ENCODE measurements around the gene SLIT3. TPM values are rescaled to one million over a fixed set of nuclear protein-coding genes. Genes with fewer than 3 reads are reported as not detected.

SLIT3 gene
- total and polyA plus RNA-seq, 2 donors (not counting 3 experiments of a cell fraction or from before 2014, with no cell fraction given) = 0.90 to 1.0 TPM

GRCh38 chr5:169185626-169186025 is 115.3 kb downstream of the SLIT3 start:
- intact Hi-C loops (cut with micrococcal nuclease) = no loop called here

More at GRCh38 chr5:169185626-169186025, 115.3 kb downstream of the SLIT3 start:
- H3K36me3 ChIP-seq (ENCODE audit: control insufficient read depth in 2 of 2, extremely low read depth in 1 of 2, insufficient read depth in 2 of 2, low read length in 2 of 2) = no peaks in the 10 kb centered on the region
- H3K9ac ChIP-seq (replicated peaks; ENCODE audit: extremely low read depth, insufficient read depth, low read length) = no peak overlapping the region
- BruUV-seq (replicated peaks) = no TSS peak
- no peak for DNase-seq (ENCODE audit: low read depth, low spot score)
- H3K4me2 ChIP-seq (ENCODE audit: insufficient read depth, low read length) = no peak overlapping the region
- no peak overlapping the region for H3K27ac ChIP-seq (ENCODE audit: insufficient read depth, low read depth, low read length)
- H3K9me3 ChIP-seq (replicated peaks; ENCODE audit: control insufficient read depth, insufficient read depth, low read length) = no peaks in the 10 kb centered on the region
- no peaks in the 10 kb centered on the region for H3K9me1 ChIP-seq (replicated peaks; ENCODE audit: control insufficient read depth, extremely low read depth, insufficient read depth, low read length)
- no peak overlapping the region for H2AFZ ChIP-seq (ENCODE audit: low read depth, low read length)
- H3K79me2 ChIP-seq (ENCODE audit: control insufficient read depth, insufficient read depth, low read length) = no peaks in the 10 kb centered on the region
- dilution Hi-C loops (cut with MboI; ENCODE audit: extremely low pct_ligation_motif_present, low sequenced_read_pairs) = no loop called here
- H3K27me3 ChIP-seq (ENCODE audit: control insufficient read depth in 2 of 2, insufficient read depth in 2 of 2, low read length in 2 of 2) = no peaks in the 10 kb centered on the region
- FAIRE-seq = no peak
- H3K4me1 ChIP-seq (ENCODE audit: control insufficient read depth, extremely low read depth, insufficient read depth, low read length) = no peaks in the 10 kb centered on the region
- CTCF ChIA-PET = no interaction called here
- TF ChIP-seq MYC (IDR thresholded peaks at IDR 0.05; ENCODE audit: low read depth, low read length) = no peak
- TF ChIP-seq MAX (IDR thresholded peaks at IDR 0.05; ENCODE audit: insufficient read depth, insufficient read length) = no peak
- TF ChIP-seq JUN (IDR thresholded peaks at IDR 0.05; ENCODE audit: borderline replicate concordance, insufficient read depth, insufficient read length, low read depth) = no peak
- no peak for TF ChIP-seq FOS (IDR thresholded peaks at IDR 0.05; ENCODE audit: borderline replicate concordance, insufficient read depth, low read length)
- TF ChIP-seq EZH2 (IDR thresholded peaks at IDR 0.05; ENCODE audit: borderline replicate concordance, low read depth, low read length, severe bottlenecking) = no peak
- no peak for TF ChIP-seq CTCF (IDR thresholded peaks at IDR 0.05; ENCODE audit: extremely low read depth in 1 of 2, insufficient read depth in 1 of 2, low read depth in 1 of 2, low read length in 2 of 2)
- no peak for TF ChIP-seq GATA2 (IDR thresholded peaks at IDR 0.05; ENCODE audit: insufficient read depth, insufficient read length, low read depth, low read length)
- no peak for TF ChIP-seq POLR2A (IDR thresholded peaks at IDR 0.05; ENCODE audit: low read depth, low read length)
- no peak for TF ChIP-seq POLR2AphosphoS5 (IDR thresholded peaks at IDR 0.05; ENCODE audit: insufficient read depth, low read depth, low read length)
- H4K20me1 ChIP-seq (replicated peaks; ENCODE audit: control insufficient read depth, extremely low read depth, insufficient read depth, low read length) = no peaks in the 10 kb centered on the region
- no peak overlapping the region for H3K4me3 ChIP-seq (replicated peaks in 1 of 3; ENCODE audit: insufficient read depth in 1 of 3, low read depth in 1 of 3, low read length in 3 of 3)
- POLR2A ChIA-PET = no interaction called here
